ENCODE results near the gene DEGS2.

GRCh38 chr14:100150932-100151587, 8.4 kb downstream of the DEGS2 start:
- no peak for TF ChIP-seq ZNF449 (tag by site-specific recombination; IDR thresholded peaks at IDR 0.05)
- no peak for TF ChIP-seq CTCF (tag by site-specific recombination; IDR thresholded peaks at IDR 0.05)
- TF ChIP-seq, protein P1, sequence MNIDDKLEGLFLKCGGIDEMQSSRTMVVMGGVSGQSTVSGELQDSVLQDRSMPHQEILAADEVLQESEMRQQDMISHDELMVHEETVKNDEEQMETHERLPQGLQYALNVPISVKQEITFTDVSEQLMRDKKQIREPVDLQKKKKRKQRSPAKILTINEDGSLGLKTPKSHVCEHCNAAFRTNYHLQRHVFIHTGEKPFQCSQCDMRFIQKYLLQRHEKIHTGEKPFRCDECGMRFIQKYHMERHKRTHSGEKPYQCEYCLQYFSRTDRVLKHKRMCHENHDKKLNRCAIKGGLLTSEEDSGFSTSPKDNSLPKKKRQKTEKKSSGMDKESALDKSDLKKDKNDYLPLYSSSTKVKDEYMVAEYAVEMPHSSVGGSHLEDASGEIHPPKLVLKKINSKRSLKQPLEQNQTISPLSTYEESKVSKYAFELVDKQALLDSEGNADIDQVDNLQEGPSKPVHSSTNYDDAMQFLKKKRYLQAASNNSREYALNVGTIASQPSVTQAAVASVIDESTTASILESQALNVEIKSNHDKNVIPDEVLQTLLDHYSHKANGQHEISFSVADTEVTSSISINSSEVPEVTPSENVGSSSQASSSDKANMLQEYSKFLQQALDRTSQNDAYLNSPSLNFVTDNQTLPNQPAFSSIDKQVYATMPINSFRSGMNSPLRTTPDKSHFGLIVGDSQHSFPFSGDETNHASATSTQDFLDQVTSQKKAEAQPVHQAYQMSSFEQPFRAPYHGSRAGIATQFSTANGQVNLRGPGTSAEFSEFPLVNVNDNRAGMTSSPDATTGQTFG (tag by site-specific recombination; IDR thresholded peaks at IDR 0.05; ENCODE audit: borderline replicate concordance): no peak
- no peak for TF ChIP-seq ZBTB26 (tag by site-specific recombination; optimal IDR thresholded peaks at IDR 0.05)
- TF ChIP-seq GFI1B (tag by site-specific recombination; IDR thresholded peaks at IDR 0.05): no peak
- no peak for TF ChIP-seq ZNF658 (tag by site-specific recombination; IDR thresholded peaks at IDR 0.05)
- no peak for TF ChIP-seq ZFP3 (tag by site-specific recombination; IDR thresholded peaks at IDR 0.05; ENCODE audit: low read depth)
- no peak for TF ChIP-seq ZNF24 (tag by site-specific recombination; IDR thresholded peaks at IDR 0.05)
- no peak for TF ChIP-seq ZNF366 (tag by site-specific recombination; conservative IDR thresholded peaks at IDR 0.05)

Data from HEK293 (cell line).